HFF-Myc (cell line): ENCODE results near the gene RASGRP1.

Experiments
- DNase-seq: peaks from one replicate; pipeline ENCODE4 v3.0.0-alpha.2; 2011; ENCODE audit warnings: low read depth; ENCODE audit errors: extremely low read depth
- H3K4me3 ChIP-seq: replicated peaks from 2 replicates; pipeline ENCODE4 v1.5.1; 2011; ENCODE audit warnings: low read depth, mild to moderate bottlenecking, control low read depth, low read length
- TF ChIP-seq, protein P1 (sequence below): IDR thresholded peaks from 2 replicates; pipeline ENCODE4 v1.5.1; 2012; ENCODE audit warnings: mild to moderate bottlenecking, low read depth, low read length, control low read depth; ENCODE audit errors: missing control alignments

The RASGRP1 gene

GRCh38 chr15:38608682-38609081 is 44.1 kb upstream of the RASGRP1 start:
- DNase-seq: no peak
- TF ChIP-seq, protein P1, sequence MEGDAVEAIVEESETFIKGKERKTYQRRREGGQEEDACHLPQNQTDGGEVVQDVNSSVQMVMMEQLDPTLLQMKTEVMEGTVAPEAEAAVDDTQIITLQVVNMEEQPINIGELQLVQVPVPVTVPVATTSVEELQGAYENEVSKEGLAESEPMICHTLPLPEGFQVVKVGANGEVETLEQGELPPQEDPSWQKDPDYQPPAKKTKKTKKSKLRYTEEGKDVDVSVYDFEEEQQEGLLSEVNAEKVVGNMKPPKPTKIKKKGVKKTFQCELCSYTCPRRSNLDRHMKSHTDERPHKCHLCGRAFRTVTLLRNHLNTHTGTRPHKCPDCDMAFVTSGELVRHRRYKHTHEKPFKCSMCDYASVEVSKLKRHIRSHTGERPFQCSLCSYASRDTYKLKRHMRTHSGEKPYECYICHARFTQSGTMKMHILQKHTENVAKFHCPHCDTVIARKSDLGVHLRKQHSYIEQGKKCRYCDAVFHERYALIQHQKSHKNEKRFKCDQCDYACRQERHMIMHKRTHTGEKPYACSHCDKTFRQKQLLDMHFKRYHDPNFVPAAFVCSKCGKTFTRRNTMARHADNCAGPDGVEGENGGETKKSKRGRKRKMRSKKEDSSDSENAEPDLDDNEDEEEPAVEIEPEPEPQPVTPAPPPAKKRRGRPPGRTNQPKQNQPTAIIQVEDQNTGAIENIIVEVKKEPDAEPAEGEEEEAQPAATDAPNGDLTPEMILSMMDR: no peak
- H3K4me3 ChIP-seq: no peak overlapping the region

GRCh38 chr15:38605744-38606143 is 41.1 kb upstream of the RASGRP1 start:
- DNase-seq: no peak
- TF ChIP-seq, protein P1: no peak
- no peak overlapping the region for H3K4me3 ChIP-seq

DNA sequence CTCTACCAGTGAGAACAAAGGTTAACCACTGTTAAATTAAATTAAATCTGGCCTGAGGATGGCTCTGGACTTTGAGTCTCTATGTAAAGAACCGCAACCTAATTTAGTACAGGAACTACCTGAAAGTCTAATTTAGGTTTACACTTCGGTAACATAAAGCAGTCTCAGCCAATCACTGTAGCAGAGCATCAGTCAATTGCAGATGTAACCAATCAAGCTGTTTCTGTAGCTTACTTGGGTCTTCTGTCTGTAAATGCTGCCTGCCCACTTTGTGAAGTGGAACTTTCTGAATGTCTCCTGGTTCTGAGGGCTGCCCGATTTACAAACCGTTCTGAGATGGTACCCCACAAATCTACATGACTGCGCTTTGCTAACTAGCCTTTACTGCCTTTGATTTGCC is 39.1 kb upstream of the RASGRP1 start:
- no peak for DNase-seq
- TF ChIP-seq, protein P1: no peak
- no peak overlapping the region for H3K4me3 ChIP-seq

DNA sequence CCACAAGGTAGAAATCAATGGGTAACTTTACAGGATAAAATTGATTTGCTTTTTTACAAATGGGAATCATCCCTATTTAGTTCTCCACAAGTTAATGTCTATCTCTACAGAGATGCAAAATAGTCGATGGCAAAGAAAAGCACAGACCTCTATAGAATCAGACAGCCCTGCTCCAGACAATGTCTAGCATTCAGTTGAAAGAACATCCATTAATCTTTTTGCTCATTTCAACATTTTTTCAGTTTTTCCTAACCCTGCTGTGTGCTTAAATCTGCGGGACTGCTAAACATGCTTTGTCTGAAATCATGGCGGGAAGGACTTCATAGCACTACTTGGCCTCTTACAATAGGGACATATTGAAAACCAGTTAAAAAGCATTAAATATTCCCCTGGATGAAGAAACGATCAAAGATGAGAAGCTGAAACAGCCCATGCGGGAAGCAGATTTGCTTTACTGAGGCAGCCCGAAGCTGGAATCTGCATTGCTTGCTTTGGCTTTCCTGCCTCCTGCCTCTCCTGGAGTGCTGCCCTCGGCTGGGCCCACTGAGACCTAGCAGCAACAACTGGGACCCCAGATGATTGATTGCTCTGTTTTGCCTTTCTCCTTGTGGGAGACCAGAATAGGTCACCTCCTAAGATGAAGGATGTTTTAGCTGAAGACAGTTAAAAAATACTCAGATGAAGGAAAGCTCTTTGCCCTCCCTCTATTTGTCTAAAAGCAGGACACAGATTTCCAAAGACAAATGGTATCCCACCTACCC is 38.5 kb upstream of the RASGRP1 start:
- TF ChIP-seq, protein P1: no peak
- DNase-seq: no peak

DNA sequence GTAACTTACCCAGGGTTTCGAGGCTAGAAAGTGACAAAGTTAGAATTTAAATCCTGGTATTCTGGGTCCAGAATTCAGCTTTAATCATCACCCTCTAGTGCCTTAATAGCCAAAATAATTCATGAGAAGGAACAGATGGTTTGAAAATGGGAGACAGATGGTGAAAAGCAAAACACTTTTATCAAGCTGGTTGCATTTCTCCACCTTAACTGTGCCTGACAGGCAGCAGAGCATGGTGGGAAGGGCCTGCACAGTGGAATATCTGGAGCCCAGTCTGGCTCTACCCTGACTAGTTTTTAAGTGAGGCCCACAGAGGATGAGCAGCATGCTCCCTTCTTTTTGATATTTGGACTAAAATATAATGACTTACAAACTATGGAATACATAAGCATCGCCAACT is 35.6 kb upstream of the RASGRP1 start:
- no peak for DNase-seq
- no peak overlapping the region for H3K4me3 ChIP-seq
- TF ChIP-seq, protein P1: no peak

More for the DNA sequence above, 38.5 kb upstream of the RASGRP1 start:
- H3K4me3 ChIP-seq: no peak overlapping the region

DNA sequence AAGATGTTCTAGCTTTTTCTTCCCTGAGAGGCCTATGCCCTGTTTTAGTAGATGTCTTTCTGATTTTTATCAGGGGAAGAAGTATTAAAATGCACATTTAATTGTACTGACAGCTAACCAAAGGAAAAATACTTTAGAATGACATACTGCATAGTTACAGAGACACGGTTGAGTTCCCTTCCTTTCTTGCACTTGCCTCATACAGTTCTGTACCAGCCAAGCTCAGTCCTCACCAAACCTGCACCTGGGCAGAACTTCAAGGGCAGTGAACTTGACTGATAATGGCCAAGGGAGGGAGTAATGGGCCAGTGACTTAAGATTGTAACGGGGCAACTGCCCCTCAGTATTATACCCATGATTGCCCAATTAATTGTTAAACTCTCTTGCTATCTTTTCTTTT is 34.1 kb upstream of the RASGRP1 start:
- DNase-seq: no peak

More for the DNA sequence above, 34.1 kb upstream of the RASGRP1 start:
- H3K4me3 ChIP-seq: no peak overlapping the region
- TF ChIP-seq, protein P1: no peak
